ENCODE results near the gene PTBP1. TPM values are rescaled to one million over a fixed set of nuclear protein-coding genes. Genes with fewer than 3 reads are reported as not detected.

The PTBP1 gene
- 281 to 343 TPM (median 285 TPM) in 3 replicates for total RNA-seq
- long read RNA-seq, transcript PTBP1-206 (4 exons, 1,217 nt) = minor isoform, 5 of 381 reads
- long read RNA-seq, transcript PTBP1-201 (14 exons, 3,155 nt) = minor isoform, 49 of 381 reads
- long read RNA-seq, transcript PTBP1-203 (15 exons, 3,598 nt) = major isoform, 204 of 381 reads
- long read RNA-seq, partial matches to known transcripts = 71 of 381 reads
- long read RNA-seq, other reads (novel, unspliced or antisense) = 47 of 381 reads

GRCh38 chr19:796692-797527, at the start of gene PTBP1:
Gene PTBP1 (plus strand): TSS chr19:797452. CDS start chr19:797498, 46 bp downstream.
- DNase-seq (ENCODE audit: low spot score) = peak; percentile 100
- H3K27ac Mint-ChIP-seq (ENCODE audit: unreplicated experiment) = peak within 1 kb of the TSS; percentile 96

GRCh38 chr19:748274-748598, 49.0 kb upstream of the PTBP1 start:
- Mint-ChIP-seq H3K27me3 (ENCODE audit: low read depth) (no peaks in the 10 kb centered on the region), H3K27ac (ENCODE audit: unreplicated experiment) (no peak overlapping the region), H3K4me3 (ENCODE audit: unreplicated experiment) (no peak overlapping the region), H3K4me1 (ENCODE audit: low read depth) (peaks cover 18% of the 10 kb centered on the region), H3K36me3 (ENCODE audit: low read depth) (peaks cover 12% of the 10 kb centered on the region), H3K9me3 (ENCODE audit: low read depth) (no peaks in the 10 kb centered on the region)
- DNase-seq (ENCODE audit: low spot score) = no peak
- TF ChIP-seq CTCF (IDR thresholded peaks at IDR 0.05) = no peak

More at GRCh38 chr19:796692-797527, at the start of gene PTBP1:
- no peak for TF ChIP-seq CTCF (IDR thresholded peaks at IDR 0.05)
- Mint-ChIP-seq H3K36me3 (ENCODE audit: low read depth) (peaks cover 10% of the 10 kb centered on the region), H3K4me1 (ENCODE audit: low read depth) (peaks cover 32% of the 10 kb centered on the region), H3K4me3 (ENCODE audit: unreplicated experiment) (peak within 1 kb of the TSS; percentile 90), H3K9me3 (ENCODE audit: low read depth) (no peaks in the 10 kb centered on the region), H3K27me3 (ENCODE audit: low read depth) (no peaks in the 10 kb centered on the region)

- H3K27me3 Mint-ChIP-seq (ENCODE audit: low read depth) = no peaks in the 10 kb centered on the region
- TF ChIP-seq CTCF (IDR thresholded peaks at IDR 0.05) = no peak
- H3K4me1 Mint-ChIP-seq (ENCODE audit: low read depth) = peaks cover 22% of the 10 kb centered on the region
- peaks cover 6% of the 10 kb centered on the region for H3K36me3 Mint-ChIP-seq (ENCODE audit: low read depth)
- DNase-seq (ENCODE audit: low spot score) = no peak
- no peak overlapping the region for H3K4me3 Mint-ChIP-seq (ENCODE audit: unreplicated experiment)
- H3K9me3 Mint-ChIP-seq (ENCODE audit: low read depth) = no peaks in the 10 kb centered on the region
- H3K27ac Mint-ChIP-seq (ENCODE audit: unreplicated experiment) = no peak overlapping the region
Observed at GRCh38 chr19:749811-750210, 47.4 kb upstream of the PTBP1 start.

GRCh38 chr19:750640-751423, 46.4 kb upstream of the PTBP1 start, which contains the start of gene MISP:
Gene MISP (plus strand): TSS chr19:751112. CDS start chr19:756947, 5,835 bp downstream.
- Mint-ChIP-seq H3K27me3 (ENCODE audit: low read depth) (no peaks in the 10 kb centered on the region), H3K4me1 (ENCODE audit: low read depth) (peaks cover 22% of the 10 kb centered on the region), H3K27ac (ENCODE audit: unreplicated experiment) (peak within 1 kb of the TSS; percentile 96), H3K9me3 (ENCODE audit: low read depth) (no peaks in the 10 kb centered on the region), H3K36me3 (ENCODE audit: low read depth) (peaks cover 5% of the 10 kb centered on the region), H3K4me3 (ENCODE audit: unreplicated experiment) (no peak within 1 kb of the TSS)
- no peak for TF ChIP-seq CTCF (IDR thresholded peaks at IDR 0.05)
- DNase-seq (ENCODE audit: low spot score) = no peak
